GM18505 (cell line): ENCODE measurements around the gene PTPN5.

Experiments
- ATAC-seq: cut with Tn5 transposase; IDR thresholded peaks from one replicate; pipeline ENCODE4 v1.9.1; 2021; ENCODE audit not compliant: unreplicated experiment
- POLR2A ChIP-seq: IDR thresholded peaks from 4 replicates; pipeline ENCODE4 v1.6.1; 2011; ENCODE audit warnings: borderline replicate concordance; ENCODE audit not compliant: insufficient read depth, insufficient read length; ENCODE audit errors: extremely low read depth

The PTPN5 gene

DNA sequence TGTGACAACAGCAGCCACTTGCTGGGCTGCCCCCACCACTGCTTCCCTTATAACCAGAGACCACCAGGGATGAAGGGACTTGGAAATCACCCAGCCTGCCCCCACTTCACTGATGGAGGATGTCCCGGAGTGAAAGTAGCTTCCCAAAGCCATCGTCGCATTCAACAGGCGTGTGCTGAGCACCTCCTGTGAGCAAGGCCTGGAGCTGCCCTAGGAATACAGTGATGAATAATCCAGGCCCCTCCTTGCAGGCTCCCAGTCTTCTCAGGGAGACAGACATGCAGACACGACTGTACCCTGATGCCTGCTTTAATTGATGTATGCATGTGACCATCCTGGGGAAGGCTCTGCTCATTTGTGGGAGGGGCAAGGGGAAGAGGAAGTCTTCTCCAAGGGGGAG is 22.6 kb downstream of the PTPN5 start:
- TF ChIP-seq POLR2A = no peak
- no peak for ATAC-seq

- no peak for TF ChIP-seq POLR2A
- peak; percentile 81 for ATAC-seq
Measured at GRCh38 chr11:18768472-18768901, 23.1 kb downstream of the PTPN5 start.

DNA sequence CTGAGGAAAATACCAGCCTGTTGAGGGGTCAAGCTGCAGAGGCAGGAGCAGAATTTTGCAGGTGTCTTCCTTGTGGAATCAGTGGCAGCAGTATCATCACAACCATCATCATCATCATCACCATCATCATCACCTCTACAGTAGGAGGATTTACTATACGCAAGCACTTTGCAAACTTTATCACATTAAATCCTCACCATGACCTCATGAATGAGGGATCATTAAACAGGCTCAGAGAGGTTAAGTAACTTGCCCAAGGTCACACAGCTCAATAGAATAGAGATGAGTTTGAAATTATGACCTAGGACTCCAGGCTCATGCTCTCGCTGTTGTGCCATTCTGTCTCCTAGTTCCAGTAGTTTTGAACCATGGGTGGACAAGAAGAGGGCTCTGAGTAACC is 25.6 kb downstream of the PTPN5 start:
- no peak for ATAC-seq
- TF ChIP-seq POLR2A = no peak

GRCh38 chr11:18765554-18765953 is 26.0 kb downstream of the PTPN5 start:
- TF ChIP-seq POLR2A = no peak
- ATAC-seq = no peak

- ATAC-seq = no peak
- no peak for TF ChIP-seq POLR2A
Measured at GRCh38 chr11:18761741-18762140, 29.9 kb downstream of the PTPN5 start.

DNA sequence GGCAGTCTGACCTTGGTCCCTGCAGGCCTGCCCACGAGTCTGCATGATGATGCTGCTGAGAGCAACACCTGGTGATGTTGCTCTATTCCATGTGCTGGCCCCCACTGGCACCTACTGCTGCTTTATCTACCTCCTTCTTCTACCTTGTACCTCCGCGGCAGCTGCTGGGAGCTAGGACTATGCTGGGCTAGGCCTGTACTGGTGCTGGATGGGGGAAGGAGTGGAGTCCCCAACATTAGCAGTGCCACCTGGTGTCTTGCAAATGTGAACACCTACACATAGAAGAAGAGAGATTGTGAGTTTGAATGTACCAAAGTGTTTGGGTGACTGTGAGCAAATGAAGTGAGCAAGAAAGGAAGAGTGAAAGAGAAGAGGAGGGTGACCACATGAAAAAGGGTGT is 30.5 kb downstream of the PTPN5 start:
- no peak for ATAC-seq
- TF ChIP-seq POLR2A = no peak

GRCh38 chr11:18757811-18758210 is 33.8 kb downstream of the PTPN5 start:
- TF ChIP-seq POLR2A = no peak
- no peak for ATAC-seq

- no peak for TF ChIP-seq POLR2A
- ATAC-seq = no peak
Measured at GRCh38 chr11:18756889-18757288, 34.7 kb downstream of the PTPN5 start.

GRCh38 chr11:18754308-18754707 is 37.3 kb downstream of the PTPN5 start:
- TF ChIP-seq POLR2A = no peak
- ATAC-seq = no peak

GRCh38 chr11:18752502-18752901 is 39.1 kb downstream of the PTPN5 start:
- TF ChIP-seq POLR2A = no peak
- ATAC-seq = no peak

DNA sequence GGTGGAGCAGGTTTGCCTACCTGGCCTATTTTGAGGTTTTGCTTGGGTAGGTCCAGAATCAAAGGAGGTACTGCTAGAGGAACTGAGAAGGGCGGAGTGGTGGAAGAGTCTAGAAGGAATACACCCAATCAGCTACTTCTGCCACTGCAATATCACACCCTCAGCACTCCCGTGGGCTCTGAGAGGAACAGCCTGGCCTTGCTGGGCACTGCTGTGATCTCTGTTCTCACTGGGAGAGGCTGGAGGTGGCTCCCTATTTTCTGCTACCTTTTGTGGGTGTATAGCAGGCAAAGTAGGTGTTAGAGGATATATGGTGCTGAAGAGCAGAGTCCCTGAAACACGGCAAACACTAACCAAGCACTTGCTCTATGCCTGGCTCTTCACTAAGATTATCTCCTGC is 40.7 kb downstream of the PTPN5 start:
- no peak for TF ChIP-seq POLR2A
- ATAC-seq = no peak

DNA sequence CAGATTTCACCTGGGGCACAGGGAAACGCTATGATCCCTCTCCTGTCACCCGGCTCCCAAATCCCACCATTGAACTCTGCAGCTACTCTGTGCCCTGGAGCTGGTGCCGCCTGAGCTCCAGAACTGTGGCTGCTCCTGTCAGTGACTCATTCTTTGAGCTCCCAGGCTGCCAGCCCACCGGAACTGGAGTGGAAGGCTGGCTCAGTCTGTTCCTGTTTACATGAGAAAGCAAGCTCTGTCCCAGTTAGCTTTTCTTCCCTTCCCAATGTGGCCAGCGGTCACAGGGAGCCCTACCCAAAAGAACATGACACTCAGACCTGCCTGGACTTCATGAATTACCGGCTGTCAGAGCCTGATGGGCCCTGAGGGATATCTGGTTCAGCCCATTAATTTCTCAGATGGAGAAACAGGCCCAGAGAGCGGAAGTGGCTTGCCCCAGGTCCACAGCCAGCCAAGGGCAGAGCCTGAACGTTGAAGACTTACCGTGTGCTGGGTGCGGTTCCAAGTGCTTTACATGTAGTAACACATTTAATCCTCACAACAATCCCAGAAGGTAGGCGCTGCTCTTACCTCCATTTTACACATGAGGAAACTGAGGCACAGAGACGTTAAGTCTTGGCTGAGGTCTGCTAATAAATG is 41.8 kb downstream of the PTPN5 start:
- no peak for ATAC-seq
- no peak for TF ChIP-seq POLR2A

GRCh38 chr11:18748766-18749365 is 42.7 kb downstream of the PTPN5 start:
- no peak for TF ChIP-seq POLR2A
- no peak for ATAC-seq

DNA sequence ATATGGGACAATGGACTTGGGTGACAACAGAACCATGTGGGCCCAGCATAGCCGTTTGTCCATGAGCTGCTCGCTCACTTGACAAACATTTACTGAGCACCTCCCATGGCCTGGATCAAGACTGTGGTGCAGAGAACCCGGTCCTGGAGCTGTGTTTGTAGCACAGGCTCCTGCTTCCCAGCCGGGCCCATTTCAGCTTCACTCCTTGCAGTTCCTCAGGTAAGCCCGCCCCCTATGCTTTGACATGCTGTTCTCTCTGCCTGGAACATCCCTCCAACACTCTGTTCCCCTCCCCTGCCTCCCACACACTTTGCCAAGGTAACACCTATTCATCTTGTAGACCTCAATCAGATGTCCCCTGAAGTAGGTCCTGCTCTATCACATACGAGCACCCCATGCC is 46.3 kb downstream of the PTPN5 start:
- no peak for ATAC-seq
- no peak for TF ChIP-seq POLR2A
